ENCODE measurements around the gene RNF43. TPM values are rescaled to one million over a fixed set of nuclear protein-coding genes. Genes with fewer than 3 reads are reported as not detected.

Gene RNF43
- total and polyA plus RNA-seq, 2 of the 13 experiments (the other 11 are each of a cell fraction or from before 2014, with no cell fraction given): 31.0 to 53.4 TPM

- TF ChIP-seq ZNF609 (CRISPR knock-in tag; IDR thresholded peaks at IDR 0.05; ENCODE audit: borderline replicate concordance) (no peak), HNF4G (IDR thresholded peaks at IDR 0.05; ENCODE audit: borderline replicate concordance, low read depth, low read length) (no peak), HNF4G (CRISPR knock-in tag; IDR thresholded peaks at IDR 0.05; ENCODE audit: borderline replicate concordance, low read depth) (peak; percentile 45; the same call in 1 of the 2 replicates), CENPBD1 (CRISPR knock-in tag; IDR thresholded peaks at IDR 0.05; ENCODE audit: borderline replicate concordance, low read depth) (no peak), ZNF331 (CRISPR knock-in tag; IDR thresholded peaks at IDR 0.05) (0 out of 2 replicates have a peak, but pooled peaks have one; percentile 28), ZNF253 (CRISPR knock-in tag; IDR thresholded peaks at IDR 0.05; ENCODE audit: borderline replicate concordance) (no peak), ADNP (CRISPR knock-in tag; IDR thresholded peaks at IDR 0.05) (0 out of 2 replicates have a peak, but pooled peaks have one; percentile 32), ZNF224 (CRISPR knock-in tag; IDR thresholded peaks at IDR 0.05) (no peak; the same call in 1 of the 2 replicates), ZSCAN22 (CRISPR knock-in tag; IDR thresholded peaks at IDR 0.05) (no peak), KLF6 (CRISPR knock-in tag; IDR thresholded peaks at IDR 0.05) (peak; percentile 57; the same call in 1 of the 2 replicates), ZNF274 (CRISPR knock-in tag; IDR thresholded peaks at IDR 0.05) (0 out of 2 replicates have a peak, but pooled peaks have one; percentile 26), TBX3 (IDR thresholded peaks at IDR 0.05; ENCODE audit: borderline replicate concordance) (0 out of 2 replicates have a peak, but pooled peaks have one; percentile 9), NFKB2 (CRISPR knock-in tag; IDR thresholded peaks at IDR 0.05; ENCODE audit: borderline replicate concordance) (no peak), ZNF784 (CRISPR knock-in tag; IDR thresholded peaks at IDR 0.05; ENCODE audit: borderline replicate concordance) (no peak), NKX3-1 (CRISPR knock-in tag; IDR thresholded peaks at IDR 0.05) (peak; percentile 52; the same call in 1 of the 2 replicates), ZNF329 (CRISPR knock-in tag; IDR thresholded peaks at IDR 0.05; ENCODE audit: low read depth) (no peak), PTBP1 (IDR thresholded peaks at IDR 0.05; ENCODE audit: low read depth, low read length, poor library complexity, severe bottlenecking) (no peak), NR2C2 (CRISPR knock-in tag; IDR thresholded peaks at IDR 0.05; ENCODE audit: borderline replicate concordance) (no peak), ZNF7 (CRISPR knock-in tag; IDR thresholded peaks at IDR 0.05) (no peak), HMG20A (CRISPR knock-in tag; IDR thresholded peaks at IDR 0.05; ENCODE audit: borderline replicate concordance) (peak; percentile 61; the same call in 1 of the 2 replicates), ZMYM4 (CRISPR knock-in tag; IDR thresholded peaks at IDR 0.05) (peak; percentile 39; the same call in 1 of the 2 replicates), FLYWCH1 (CRISPR knock-in tag; IDR thresholded peaks at IDR 0.05) (no peak), ZNF350 (CRISPR knock-in tag; IDR thresholded peaks at IDR 0.05; ENCODE audit: borderline replicate concordance, low read depth) (no peak), SAP130 (CRISPR knock-in tag; IDR thresholded peaks at IDR 0.05; ENCODE audit: low read depth) (peak; percentile 83), MED13 (CRISPR knock-in tag; IDR thresholded peaks at IDR 0.05) (peak; percentile 51; the same call in 1 of the 2 replicates)
Observed at GRCh38 chr17:58382108-58382871, 35.0 kb downstream of the RNF43 start (continued).
